22Rv1 (cell line): ENCODE results near the gene TMTC1.

ENCODE experiments used
- CTCF ChIP-seq: fragments of 450-650 bp; IDR thresholded peaks from 2 replicates; pipeline ENCODE4 v1.5.1; 2017; ENCODE audit warnings: mild to moderate bottlenecking
- ZFX ChIP-seq: fragments of 450-650 bp; IDR thresholded peaks from 2 replicates; pipeline ENCODE4 v1.6.1; 2017; ENCODE audit warnings: antibody characterized with exemption, borderline replicate concordance

- TF ChIP-seq CTCF, result no peak
- no peak for TF ChIP-seq ZFX
Observed at GRCh38 chr12:29816874-29817725, 33.4 kb upstream of the TMTC1 start.
